Measurements from ENCODE around the gene IPO4.
A peak's percentile ranks its signal among the peaks of the same experiment; 100 is the strongest.
"Not testable (repeated sequence)": the region's sequence is repeated elsewhere in the genome, so short reads cannot be mapped to it uniquely, and the experiment has no call there.

Gene IPO4

DNA sequence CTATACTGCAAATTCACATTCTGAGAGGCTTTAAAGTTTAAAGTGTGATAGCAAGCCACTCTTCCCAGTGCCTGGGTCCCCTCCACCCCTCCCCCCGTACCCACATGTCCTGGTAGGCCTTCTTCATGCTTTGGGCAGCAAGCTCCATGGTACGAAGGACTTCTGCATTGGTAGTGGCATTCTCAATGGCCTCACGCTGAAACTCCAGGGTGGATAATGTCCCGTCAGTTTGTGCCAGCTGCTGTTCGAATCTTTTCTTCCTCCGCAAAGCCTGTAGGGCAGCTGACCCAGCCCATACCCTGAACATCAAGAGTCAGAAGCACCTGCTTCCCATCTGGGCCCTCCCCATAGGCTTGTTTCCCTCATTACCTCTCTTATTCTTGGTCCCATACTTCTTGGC lies 22.7 kb upstream of the IPO4 start:
- no peak for TF ChIP-seq Cebpa-rat (IDR thresholded peaks at IDR 0.05)
- peak overlapping the region in 1 of 11 experiments; percentile 11; a peak in 1 of 22 replicates for H3K9ac ChIP-seq

DNA sequence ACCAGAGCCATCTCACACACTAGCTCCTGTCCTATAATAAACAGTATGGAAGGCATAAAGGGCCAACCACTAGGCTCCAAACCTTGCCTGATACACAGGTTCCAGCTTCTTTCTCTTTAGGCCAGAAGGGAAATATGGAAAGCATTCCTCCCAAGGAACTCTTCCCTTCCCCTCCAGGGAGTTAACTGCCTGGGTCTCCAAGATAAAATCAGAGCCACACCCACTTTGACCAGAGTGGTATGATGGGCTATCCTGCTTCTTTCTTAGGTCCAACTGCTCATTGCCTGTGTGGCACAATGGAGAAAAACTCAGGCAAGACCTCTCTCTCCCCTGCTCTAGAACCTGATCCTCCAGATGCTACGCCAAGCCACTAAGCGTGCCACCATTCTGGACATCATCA lies 19.0 kb upstream of the IPO4 start:
- peaks cover 84 to 95% (median 89%) of the 10 kb centered on the region in 11 experiments for H3K36me3 ChIP-seq
- peaks cover 16 to 26% (median 23%) of the 10 kb centered on the region in 10 experiments for H3K4me1 ChIP-seq
- H3K27ac ChIP-seq, result no peak overlapping the region; a peak in 1 of 22 replicates
- H4K20me1 ChIP-seq, result peaks cover 0 to 10% (median 0%) of the 10 kb centered on the region in 11 experiments; a peak in 2 of 22 replicates
- peak overlapping the region in 5 of 11 experiments; percentile 10 to 34 (median 20); a peak in 4 of 22 replicates for H3K4me2 ChIP-seq
- no peaks in the 10 kb centered on the region for H3K27me3 ChIP-seq
- no peak overlapping the region for H3K4me3 ChIP-seq
- no peak overlapping the region for H3K9ac ChIP-seq
- TF ChIP-seq Cebpa-rat (IDR thresholded peaks at IDR 0.05), result no peak
- H3K9me3 ChIP-seq (replicated peaks in 1 of 11), result peaks cover 7 to 17% (median 11%) of the 10 kb centered on the region in 11 experiments

More for the DNA sequence above, 22.7 kb upstream of the IPO4 start:
- Histone ChIP-seq H3K27ac (no peak overlapping the region), H4K20me1 (peaks cover 0 to 3% (median 0%) of the 10 kb centered on the region in 11 experiments; a peak in 2 of 22 replicates), H3K27me3 (no peaks in the 10 kb centered on the region), H3K4me1 (peaks cover 39 to 50% (median 47%) of the 10 kb centered on the region in 10 experiments), H3K36me3 (peaks cover 53 to 62% (median 56%) of the 10 kb centered on the region in 11 experiments), H3K9me3 (replicated peaks in 1 of 11) (no peaks in the 10 kb centered on the region), H3K4me2 (peak overlapping the region in 6 of 11 experiments; percentile 80 to 94 (median 86); a peak in 7 of 22 replicates), H3K4me3 (no peak overlapping the region)

DNA sequence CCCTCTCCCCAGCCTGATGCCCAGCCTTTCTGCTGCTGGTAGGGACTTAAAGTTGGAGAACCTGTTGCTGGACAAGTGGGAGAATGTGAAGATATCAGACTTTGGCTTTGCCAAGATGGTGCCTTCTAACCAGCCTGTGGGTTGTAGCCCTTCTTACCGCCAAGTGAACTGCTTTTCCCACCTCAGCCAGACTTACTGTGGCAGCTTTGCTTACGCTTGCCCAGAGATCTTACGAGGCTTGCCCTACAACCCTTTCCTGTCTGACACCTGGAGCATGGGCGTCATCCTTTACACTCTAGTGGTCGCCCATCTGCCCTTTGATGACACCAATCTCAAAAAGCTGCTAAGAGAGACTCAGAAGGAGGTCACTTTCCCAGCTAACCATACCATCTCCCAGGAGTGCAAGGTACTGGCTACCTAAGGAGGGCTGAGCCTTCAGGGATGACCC lies 18.5 kb upstream of the IPO4 start:
- Histone ChIP-seq H3K9ac (no peak overlapping the region), H3K4me2 (peak overlapping the region in 5 of 11 experiments; percentile 10 to 34 (median 20); a peak in 3 of 22 replicates), H3K9me3 (replicated peaks in 1 of 11) (peaks cover 12 to 22% (median 16%) of the 10 kb centered on the region in 11 experiments), H3K27me3 (no peaks in the 10 kb centered on the region), H3K4me1 (peaks cover 11 to 22% (median 18%) of the 10 kb centered on the region in 10 experiments), H3K36me3 (peaks cover 89 to 100% (median 94%) of the 10 kb centered on the region in 11 experiments), H3K4me3 (no peak overlapping the region), H4K20me1 (peaks cover 0 to 10% (median 0%) of the 10 kb centered on the region in 11 experiments; a peak in 2 of 22 replicates), H3K27ac (no peak overlapping the region; a peak in 1 of 22 replicates)
- no peak for TF ChIP-seq Cebpa-rat (IDR thresholded peaks at IDR 0.05)

DNA sequence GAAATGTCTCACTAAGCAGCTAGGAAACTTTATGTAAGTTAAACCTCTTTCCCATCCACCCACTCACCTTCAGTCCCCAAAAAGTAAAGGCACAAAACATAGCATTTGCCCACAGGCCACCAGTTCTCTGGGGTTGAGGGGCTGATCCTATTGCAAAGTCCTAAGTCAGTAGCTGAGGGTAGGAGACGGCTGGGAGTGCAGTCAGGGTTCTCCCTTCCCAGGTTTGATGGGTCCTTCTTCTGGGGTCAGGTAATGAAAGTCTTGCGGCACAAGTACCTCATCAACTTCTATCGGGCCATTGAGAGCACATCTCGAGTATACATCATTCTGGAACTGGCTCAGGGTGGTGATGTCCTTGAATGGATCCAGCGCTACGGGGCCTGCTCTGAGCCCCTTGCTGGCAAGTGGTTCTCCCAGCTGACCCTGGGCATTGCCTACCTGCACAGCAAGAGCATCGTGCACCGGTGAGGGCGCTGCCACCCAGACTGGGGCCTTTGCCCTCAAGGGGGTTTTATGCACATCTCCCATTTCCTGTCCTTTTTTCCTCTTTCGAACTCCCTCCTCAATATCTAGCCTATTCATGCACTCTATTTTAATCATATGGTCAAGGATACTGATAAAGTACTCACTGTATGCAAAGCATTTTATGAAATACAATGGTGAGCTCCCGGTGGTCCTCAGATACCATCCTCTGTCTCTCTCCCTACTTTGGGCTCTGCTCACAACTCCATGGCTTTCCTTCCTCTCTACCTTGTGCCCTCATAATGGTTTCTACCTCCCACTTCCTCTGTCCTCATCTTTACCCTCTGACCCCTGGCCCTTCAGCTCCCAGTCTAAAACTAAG lies 17.9 kb upstream of the IPO4 start:
- TF ChIP-seq Cebpa-rat (IDR thresholded peaks at IDR 0.05), result no peak
- H4K20me1 ChIP-seq, result peaks cover 0 to 10% (median 0%) of the 10 kb centered on the region in 11 experiments; a peak in 2 of 22 replicates
- no peak overlapping the region; a peak in 1 of 22 replicates for H3K4me2 ChIP-seq
- H3K4me3 ChIP-seq, result no peak overlapping the region
- no peaks in the 10 kb centered on the region for H3K27me3 ChIP-seq
- H3K9ac ChIP-seq, result no peak overlapping the region
- H3K4me1 ChIP-seq, result peaks cover 5 to 15% (median 12%) of the 10 kb centered on the region in 10 experiments; a peak in 16 of 20 replicates
- peaks cover 13 to 27% (median 23%) of the 10 kb centered on the region in 11 experiments for H3K9me3 ChIP-seq (replicated peaks in 1 of 11)
- H3K27ac ChIP-seq, result no peak overlapping the region
- H3K36me3 ChIP-seq, result peaks cover 90 to 100% (median 97%) of the 10 kb centered on the region in 11 experiments

DNA sequence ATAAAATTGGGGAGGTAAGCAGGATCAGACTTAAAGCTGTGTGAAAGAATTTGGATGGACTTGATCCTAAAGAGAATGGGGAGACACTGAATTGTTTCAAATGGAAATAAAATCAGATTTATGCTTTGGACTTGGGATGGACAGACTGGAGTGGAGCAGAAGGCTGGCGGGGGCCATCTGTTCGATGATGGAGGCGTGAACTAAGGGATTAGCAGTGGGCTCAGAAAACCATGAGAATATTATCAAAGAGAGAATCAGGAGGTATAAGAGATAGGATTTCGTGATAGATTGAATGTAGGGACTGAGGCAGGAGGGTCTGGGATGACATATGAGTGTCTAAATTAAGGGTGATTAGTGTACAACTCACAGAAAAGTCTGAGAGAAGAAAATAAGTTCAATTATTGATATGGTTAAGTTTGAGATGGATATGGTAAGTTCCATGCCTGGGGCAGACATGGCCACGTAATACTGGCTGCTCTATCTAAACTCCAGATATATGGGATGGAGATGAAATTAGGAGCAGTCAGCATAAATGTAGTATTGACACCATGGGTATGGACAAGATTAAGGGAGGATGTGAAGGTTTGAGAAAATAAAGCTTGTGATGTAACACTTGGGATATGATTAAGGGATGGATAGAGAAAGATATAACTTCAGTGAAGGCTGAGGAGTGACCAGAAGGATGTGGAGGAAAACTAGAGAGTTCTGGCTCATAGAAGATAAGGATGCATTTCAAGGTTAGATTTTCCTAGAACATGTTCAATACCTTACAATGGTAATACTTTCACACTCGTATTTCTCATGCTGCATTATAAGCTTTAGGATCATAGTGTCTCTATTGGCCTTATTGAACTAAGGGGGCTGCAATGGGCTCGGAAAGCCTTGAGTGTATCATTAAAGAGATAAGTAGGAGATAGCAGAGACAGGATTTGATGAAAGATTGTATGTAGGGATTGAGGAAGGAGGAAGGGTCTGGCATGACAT lies 15.8 kb upstream of the IPO4 start:
- Histone ChIP-seq H3K27me3 (no peaks in the 10 kb centered on the region), H3K27ac (no peak overlapping the region), H3K4me3 (no peak overlapping the region), H3K4me1 (peaks cover 0 to 10% (median 8%) of the 10 kb centered on the region in 10 experiments; a peak in 9 of 20 replicates), H3K4me2 (no peak overlapping the region), H3K9me3 (replicated peaks in 1 of 11) (peaks cover 13 to 41% (median 28%) of the 10 kb centered on the region in 11 experiments), H4K20me1 (peaks cover 0 to 10% (median 0%) of the 10 kb centered on the region in 11 experiments; a peak in 3 of 22 replicates), H3K36me3 (peaks cover 85 to 100% (median 93%) of the 10 kb centered on the region in 11 experiments), H3K9ac (no peak overlapping the region)
- TF ChIP-seq Cebpa-rat (IDR thresholded peaks at IDR 0.05), result no peak

DNA sequence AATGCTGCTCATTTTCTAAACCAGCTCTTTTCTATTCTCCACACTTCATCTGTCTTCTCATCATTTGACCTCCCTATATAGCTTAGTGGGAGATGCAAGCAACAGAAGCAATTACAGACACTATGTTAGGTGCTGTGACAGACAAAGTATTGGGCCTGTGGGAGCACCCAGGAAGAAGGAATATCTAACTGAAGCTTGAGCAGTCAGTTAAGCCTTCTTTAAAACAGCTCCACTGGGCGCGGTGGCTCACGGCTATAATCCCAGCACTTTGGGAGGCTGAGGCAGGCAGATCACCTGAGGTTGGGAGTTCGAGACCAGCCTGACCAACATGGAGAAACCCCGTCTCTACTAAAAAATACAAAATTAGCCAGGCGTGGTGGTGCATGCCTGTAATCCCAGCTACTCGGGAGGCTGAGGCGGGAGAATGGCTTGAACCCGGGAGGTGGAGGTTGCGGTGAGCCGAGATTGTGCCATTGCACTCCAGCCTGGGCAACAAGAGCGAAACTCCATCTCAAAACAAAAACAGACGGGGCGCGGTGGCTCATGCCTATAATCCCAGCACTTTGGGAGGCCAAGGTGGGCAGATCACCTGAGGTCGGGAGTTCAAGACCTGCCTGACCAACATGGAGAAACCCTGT lies 14.8 kb upstream of the IPO4 start:
- H3K4me3 ChIP-seq, H4K20me1 ChIP-seq, H3K27ac ChIP-seq, H3K9ac ChIP-seq, H3K27me3 ChIP-seq, H3K4me2 ChIP-seq: not testable (repeated sequence)
- Histone ChIP-seq H3K9me3 (replicated peaks in 1 of 11) (peaks cover 13 to 44% (median 28%) of the 10 kb centered on the region in 11 experiments), H3K36me3 (peaks cover 75 to 98% (median 90%) of the 10 kb centered on the region in 11 experiments), H3K4me1 (peaks cover 0 to 13% (median 9%) of the 10 kb centered on the region in 10 experiments; a peak in 11 of 20 replicates)

DNA sequence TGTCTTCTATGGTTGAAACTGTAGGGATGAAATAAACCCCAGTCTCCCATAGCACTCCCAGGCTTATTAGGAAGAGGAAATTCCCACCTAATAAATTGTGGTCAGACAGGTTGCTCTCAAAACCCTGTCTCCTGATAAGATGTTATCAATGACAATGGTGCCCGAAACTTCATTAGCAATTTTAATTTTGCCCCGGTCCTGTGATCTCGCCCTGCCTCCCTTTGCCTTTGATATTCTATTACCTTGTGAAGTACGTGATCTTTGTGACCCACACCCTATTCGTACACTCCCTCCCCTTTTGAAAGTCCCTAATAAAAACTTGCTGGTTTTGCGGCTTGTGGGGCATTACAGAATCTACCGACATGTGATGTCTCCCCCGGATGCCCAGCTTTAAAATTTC lies 13.9 kb upstream of the IPO4 start:
- Histone ChIP-seq H3K9me3 (replicated peaks in 1 of 11) (peaks cover 13 to 44% (median 28%) of the 10 kb centered on the region in 11 experiments), H3K4me1 (peaks cover 2 to 20% (median 6%) of the 10 kb centered on the region in 10 experiments; a peak in 15 of 20 replicates), H3K36me3 (peaks cover 67 to 90% (median 81%) of the 10 kb centered on the region in 11 experiments)
- not testable (repeated sequence) for H3K27ac ChIP-seq, H3K9ac ChIP-seq, H3K27me3 ChIP-seq, H3K4me2 ChIP-seq, H3K4me3 ChIP-seq, H4K20me1 ChIP-seq
